Activated CD4-positive, alpha-beta T cell treated with anti-CD3 and anti-CD28 coated beads, Interleukin-2, amount 50 U/mL, for 24 hours (primary cell): ENCODE results near the gene SPP2.

Source experiments
- DNase-seq, 2 donors: peaks; one replicate each; pipeline ENCODE4 v3.0.0-alpha.2; 2020; ENCODE audit warnings: low read depth in 1 of 2, low spot score in 1 of 2

SPP2 gene, protein sequence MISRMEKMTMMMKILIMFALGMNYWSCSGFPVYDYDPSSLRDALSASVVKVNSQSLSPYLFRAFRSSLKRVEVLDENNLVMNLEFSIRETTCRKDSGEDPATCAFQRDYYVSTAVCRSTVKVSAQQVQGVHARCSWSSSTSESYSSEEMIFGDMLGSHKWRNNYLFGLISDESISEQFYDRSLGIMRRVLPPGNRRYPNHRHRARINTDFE

DNA sequence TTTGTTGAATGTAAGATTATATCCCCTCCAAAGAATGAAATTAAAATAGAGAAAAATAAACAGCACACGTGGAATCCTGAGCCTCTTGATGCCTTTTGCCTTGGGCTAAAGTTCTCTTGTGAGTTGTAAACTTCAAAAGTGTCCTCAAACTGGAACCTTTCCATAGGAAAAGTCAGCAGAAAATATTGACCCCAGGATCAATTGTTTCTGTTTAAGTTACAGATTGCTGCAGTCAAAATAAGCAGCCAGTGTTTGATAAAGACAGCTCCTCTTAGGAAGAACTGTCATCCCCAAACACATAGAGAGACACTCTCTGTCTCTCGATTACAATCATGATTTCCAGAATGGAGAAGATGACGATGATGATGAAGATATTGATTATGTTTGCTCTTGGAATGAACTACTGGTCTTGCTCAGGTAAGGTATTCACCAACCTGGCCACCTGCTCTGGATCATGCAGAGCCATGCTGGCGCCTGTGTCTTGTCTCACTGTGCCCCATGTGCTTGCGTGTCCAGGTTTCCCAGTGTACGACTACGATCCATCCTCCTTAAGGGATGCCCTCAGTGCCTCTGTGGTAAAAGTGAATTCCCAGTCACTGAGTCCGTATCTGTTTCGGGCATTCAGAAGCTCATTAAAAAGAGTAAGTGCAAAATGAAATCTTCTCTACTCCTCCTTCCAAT, at the start of gene SPP2:
SPP2 (plus strand) TSS at position 248 of the 681 bp plus-strand sequence; CDS start at position 333, 85 bp downstream.
- no peak for DNase-seq

DNA sequence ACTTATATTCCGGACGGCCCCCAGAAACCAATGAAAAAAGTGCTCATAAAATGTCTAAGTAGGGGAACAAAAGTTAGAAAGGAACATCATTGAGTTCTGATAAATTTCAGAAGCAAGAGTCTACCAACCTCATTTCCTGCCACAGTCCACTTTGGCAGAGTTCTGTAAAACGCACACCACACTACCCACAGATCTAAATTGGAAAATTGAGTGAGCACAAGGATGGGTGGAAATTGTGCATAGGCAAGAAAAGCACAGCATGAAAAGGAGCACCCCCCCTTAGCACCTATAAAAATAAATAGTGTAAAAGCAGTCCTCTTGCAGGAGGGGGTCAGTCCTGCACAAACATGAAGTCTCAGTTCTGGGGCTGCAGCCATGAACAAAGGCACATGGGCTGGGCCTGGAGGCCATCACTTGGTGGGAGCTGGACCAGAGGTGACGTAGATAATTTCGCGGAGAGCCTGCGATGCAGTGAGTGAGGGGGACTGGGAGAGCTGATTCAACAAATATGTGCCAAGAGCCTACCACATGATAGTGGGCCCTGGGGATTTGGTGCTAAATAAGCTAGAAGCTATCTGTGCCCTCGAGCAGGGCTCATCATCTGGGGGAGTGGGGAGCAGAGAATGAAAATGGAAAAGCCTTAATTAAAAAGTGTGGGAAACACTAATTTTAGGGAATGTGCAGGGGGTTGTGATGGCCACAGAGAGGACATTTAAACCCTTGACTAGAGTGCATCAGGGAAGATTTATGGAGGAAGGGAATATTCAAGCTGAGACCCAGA, 48.9 kb upstream of the SPP2 start:
- DNase-seq: no peak

- DNase-seq: no peak
These were observed 48.2 kb upstream of the SPP2 start for GRCh38 chr2:234002281-234002680.

GRCh38 chr2:234003972-234004617, 46.4 kb upstream of the SPP2 start:
- no peak for DNase-seq

GRCh38 chr2:234005126-234005525, 45.4 kb upstream of the SPP2 start:
- no peak for DNase-seq

- no peak for DNase-seq
These were observed 44.0 kb upstream of the SPP2 start for GRCh38 chr2:234006501-234006900.

GRCh38 chr2:234014427-234014826, 36.1 kb upstream of the SPP2 start:
- DNase-seq: no peak

GRCh38 chr2:234015861-234016260, 34.6 kb upstream of the SPP2 start:
- no peak for DNase-seq

GRCh38 chr2:234019896-234020295, 30.6 kb upstream of the SPP2 start:
- no peak for DNase-seq

- DNase-seq: no peak
These were observed 30.2 kb upstream of the SPP2 start for GRCh38 chr2:234020332-234020731.

DNA sequence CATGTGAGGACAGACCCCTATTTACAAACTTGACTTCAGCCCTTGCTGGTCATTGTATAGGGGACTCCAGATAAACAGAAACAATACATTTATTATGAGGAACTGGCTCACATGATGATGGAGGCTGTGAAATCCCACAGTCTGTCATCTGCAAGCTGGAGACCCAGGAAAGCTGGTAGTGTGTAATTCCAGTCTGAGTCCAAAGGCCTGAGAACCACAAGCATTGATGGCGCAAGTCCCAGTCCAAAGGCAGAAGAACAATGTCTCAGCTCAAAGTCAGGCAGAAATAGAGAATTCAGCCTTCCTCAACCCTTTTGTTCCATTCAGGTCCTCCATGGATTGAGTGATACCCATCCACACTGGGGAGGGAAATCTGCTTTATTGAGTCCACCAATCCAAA, 28.1 kb upstream of the SPP2 start:
- DNase-seq: no peak

DNA sequence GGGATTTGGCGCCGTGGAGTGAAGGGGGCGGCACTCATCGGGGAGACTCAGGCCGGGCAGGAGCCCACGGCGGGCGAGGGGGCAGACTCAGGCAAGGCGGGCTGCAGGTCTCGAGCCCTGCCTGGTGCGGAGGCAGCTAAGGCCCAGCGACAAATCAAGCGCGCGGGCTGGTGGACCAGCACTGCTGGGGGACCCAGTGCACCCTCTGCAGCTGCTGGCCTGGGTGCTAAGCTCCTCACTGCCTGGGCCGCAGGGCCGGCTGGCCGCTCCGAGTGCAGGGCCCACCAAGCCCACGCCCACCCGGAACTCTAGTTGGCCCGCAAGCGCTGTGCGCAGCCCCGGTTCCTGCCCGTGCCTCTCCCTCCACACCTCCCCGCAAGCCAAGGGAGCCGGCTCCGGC, 26.2 kb upstream of the SPP2 start:
- no peak for DNase-seq

DNA sequence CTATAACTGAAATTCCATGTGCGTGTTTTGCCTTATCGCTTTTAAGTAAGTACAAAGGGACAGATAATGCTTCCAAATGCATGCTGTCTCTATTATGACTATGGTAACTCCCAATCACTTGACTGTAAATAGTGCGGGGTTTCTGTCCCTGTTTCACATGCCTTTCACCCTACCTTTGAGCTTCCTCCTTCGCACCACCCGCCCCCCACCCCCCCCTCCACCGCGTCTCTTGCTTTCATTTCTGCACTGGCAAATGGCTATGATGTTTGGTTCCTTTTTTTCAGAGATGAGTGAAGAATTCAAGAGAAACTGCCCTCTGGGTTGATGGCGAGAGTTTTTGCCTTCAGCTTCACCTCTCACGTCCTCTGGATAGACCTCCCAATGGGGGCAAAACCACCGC, 25.0 kb upstream of the SPP2 start:
- no peak for DNase-seq

DNA sequence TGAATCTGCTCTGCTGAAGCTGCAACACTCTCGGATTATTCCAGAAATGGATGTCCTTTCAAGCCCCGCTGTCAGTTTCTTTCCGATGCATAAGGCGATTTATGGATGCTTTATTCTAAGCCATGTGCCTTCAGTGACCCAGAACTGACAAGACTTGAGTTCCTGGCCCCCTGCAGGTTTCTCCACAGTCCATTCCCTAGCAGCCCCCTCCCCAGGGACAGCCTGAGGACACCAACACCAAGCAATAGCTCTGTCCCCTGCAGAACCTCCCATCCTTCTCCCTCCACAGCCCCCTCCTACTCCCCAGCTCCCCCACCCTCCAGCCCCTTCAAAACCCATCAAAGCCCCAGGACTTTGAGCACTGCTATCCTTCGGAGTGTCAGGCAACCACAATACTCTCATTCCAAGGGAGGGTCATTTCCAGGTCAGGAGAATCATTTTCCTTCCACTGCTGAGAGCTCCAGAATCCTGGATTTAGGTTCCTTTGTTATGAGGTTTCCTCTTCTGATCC, 24.6 kb upstream of the SPP2 start:
- no peak for DNase-seq

DNA sequence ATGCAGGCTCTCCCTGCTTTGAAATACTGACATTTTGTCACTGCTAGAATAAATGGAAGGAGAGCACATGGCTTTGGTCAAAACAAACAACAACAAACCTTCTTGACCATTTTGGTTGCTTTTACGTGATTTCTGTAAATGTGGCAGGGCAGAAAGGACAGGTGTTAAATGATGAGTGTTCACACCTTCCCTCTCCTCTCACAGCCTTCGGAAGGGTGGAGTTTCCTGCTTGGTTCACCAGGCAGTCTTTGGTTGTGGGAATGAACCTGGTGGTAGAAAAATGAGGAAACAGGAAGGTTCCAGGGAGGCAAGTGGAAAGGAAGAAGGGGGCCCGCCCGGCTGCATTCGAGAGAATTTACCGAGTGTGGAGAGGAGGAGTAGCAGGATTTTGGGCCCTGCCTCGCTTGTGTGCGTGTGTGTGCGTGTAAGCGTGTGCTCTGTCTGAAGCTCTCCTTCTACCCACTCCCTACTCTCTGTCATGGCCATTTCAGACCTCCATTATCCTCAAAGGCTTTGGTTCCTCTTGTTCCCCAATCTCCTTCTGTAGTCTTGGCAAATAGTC, 23.7 kb upstream of the SPP2 start:
- DNase-seq: no peak

DNA sequence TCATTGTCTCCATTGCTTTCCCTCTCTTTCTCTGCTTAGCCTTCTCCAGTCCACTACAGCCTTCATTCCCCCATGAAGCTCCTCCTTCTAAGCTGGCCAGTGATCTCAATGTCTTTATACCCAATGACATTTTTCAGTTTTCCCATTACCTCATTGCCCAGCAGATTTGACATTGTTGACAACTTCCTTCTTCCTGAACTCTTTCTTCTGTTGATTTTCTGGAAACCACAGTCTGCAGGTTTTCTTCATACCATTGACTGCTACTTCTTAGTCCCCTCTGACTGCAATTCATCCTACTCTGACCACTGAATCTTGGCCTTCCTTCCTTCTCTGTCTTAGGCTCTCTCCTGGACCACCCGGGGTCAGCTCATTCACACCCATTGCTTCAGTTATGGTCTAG, 22.9 kb upstream of the SPP2 start:
- DNase-seq: no peak

GRCh38 chr2:234029150-234029733, 21.3 kb upstream of the SPP2 start:
- no peak for DNase-seq

DNA sequence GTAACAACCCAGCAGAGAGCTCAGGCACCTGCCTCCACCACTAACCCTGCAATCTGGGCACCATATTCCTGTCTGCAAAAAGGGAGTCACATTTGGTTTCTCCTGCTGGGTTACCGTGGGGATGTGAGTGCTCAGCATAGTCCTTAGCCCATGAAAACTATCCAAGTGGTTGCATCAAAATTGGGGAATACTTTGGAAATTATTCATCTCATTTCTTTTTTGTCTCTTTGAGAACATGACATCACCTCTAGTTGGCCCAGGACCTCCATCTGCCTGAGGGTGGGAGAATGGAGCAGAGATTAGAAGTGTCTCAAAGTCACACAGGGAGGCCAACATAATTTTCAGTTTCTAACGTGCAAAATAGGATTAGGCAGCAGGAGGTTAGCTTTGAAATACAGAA, 19.3 kb upstream of the SPP2 start:
- no peak for DNase-seq

DNA sequence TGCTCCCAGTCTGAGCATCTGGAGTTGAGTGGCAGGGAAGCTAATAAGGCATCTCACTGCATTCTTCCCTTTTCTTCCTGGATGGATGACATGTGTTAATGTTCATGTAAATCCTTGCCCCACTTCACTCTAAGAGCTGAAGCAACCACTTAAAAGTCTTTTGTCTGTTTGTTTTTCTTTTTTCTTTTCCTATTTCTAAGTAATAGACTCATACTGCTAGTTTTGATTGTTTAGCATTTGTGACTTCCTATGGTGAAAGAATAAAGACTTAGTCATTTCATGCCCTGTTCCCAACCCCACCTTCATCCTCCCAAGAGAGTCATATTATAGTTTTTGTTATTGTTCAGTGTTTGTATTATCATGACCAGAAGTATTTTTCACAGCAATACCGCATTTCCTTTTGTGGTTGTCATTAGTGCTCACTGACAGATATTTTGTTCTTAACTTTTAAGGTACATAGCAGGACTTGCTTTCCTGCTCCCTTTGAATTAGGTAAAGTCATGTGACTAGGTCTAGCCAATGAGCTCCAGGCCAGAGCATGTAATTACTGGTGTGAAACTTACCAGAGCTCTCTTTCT, 18.1 kb upstream of the SPP2 start:
- no peak for DNase-seq

GRCh38 chr2:234033174-234033573, 17.3 kb upstream of the SPP2 start:
- DNase-seq: no peak

- no peak for DNase-seq
These were observed 16.6 kb upstream of the SPP2 start for GRCh38 chr2:234033885-234034284.
